NCI-H146 (cell line): ENCODE results near the gene ZNF598.
"Not testable (repeated sequence)": the region's sequence is repeated elsewhere in the genome, so short reads cannot be mapped to it uniquely, and the experiment has no call there.

Experiments
- DNase-seq: peaks from one replicate; lab custom pipeline; 2025; lab: John Stamatoyannopoulos, UW

Gene ZNF598

GRCh38 chr16:1975432-1976215 is 34.0 kb downstream of the ZNF598 start:
- no peak for DNase-seq

- DNase-seq, result no peak
These were observed 35.2 kb downstream of the ZNF598 start for GRCh38 chr16:1974157-1975070.

DNA sequence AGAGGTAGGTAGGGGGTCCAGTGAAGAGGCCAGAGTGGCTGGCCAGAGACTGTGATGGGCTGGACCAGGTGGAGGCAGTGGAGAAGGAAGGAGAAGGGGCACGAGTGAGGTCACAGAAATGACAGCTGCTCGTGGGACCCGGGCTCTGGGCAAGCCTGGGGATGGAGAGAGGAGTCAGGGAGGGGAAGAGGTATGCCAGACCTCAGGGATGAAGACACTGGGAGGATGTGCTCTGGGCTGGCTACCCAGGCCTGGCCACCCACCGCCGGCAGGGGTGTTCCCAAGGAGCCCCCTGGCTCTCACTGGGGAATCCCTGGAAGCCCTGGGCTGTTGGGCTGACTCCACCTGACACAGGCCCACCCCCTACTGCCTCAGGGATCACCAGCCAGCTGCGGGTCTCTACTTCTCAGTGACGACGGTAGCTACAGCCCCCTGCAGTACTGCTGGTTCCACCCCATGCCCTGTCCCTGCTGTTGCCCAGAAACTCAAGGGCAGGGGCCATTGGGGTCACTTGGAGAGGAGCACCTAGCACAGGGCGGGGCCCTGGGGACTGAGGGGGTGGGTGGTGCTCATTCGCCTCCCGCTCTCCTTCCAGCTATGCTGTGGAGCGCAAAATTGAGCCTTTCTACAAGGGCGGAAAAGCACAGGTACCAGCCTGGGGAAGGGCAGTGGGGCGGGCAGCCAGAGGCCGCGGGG is 36.0 kb downstream of the ZNF598 start:
- no peak for DNase-seq

DNA sequence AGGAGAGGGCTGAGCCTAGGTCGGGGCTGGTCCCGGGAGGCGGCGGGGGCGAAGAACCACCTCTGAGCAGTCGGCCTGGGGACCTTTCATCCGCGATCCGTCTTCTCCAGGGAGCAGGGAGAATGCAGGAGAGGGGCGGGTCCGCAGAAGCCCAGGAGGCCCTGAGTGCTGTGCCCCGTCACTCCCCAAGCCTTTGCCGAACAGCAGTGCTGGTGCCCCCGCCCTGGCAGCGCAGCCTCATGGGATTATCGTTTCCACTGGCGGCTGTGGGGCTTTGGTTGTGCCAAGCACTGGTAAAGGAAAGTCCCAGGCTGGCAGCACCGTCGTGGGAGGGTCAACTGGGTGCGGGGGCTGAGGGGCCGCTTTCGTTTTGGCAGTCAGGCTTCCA is 37.1 kb downstream of the ZNF598 start:
- DNase-seq, result peak; percentile 40

DNA sequence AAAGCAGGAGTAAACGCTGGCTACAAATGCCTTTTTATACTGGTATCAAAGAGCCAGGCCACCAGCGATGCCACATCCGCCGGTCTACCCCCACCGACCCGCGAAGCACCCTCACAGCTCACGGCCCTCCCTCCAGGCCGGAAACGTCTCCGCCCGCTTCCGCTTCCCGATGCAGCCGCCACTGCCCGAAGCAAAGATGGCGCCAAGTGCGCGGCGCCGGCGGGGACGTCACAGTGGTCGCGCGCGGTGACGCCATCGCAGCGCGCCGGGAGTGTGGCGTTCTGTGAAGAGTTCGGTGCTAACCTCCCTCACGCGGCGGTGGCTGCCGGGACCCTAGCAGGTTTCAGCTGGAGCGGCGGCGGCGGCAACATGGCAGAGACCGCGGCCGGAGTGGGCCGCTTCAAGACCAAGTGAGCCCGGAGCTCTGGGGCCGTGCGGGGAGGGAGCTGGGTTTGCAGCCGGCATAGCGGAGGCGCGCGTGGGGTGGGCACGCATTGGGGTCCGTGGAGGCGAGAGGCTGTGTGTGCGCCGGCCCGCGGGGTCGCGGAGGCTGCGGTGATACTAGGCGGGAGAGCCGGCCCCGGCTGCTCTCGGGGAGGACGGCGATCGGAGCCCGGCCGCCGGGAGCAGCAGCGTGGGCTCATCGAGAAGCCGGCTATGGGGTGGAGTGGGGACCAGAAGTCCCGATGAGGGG is 37.7 kb downstream of the ZNF598 start, which contains the start of gene TBL3:
Gene TBL3, plus strand, starts transcription at position 258 of the 694 bp plus-strand sequence. Its CDS starts 112 bp downstream, at position 370.
- peak; percentile 97 for DNase-seq

- DNase-seq, result no peak
These were observed 41.3 kb downstream of the ZNF598 start for GRCh38 chr16:1968146-1968953.

DNA sequence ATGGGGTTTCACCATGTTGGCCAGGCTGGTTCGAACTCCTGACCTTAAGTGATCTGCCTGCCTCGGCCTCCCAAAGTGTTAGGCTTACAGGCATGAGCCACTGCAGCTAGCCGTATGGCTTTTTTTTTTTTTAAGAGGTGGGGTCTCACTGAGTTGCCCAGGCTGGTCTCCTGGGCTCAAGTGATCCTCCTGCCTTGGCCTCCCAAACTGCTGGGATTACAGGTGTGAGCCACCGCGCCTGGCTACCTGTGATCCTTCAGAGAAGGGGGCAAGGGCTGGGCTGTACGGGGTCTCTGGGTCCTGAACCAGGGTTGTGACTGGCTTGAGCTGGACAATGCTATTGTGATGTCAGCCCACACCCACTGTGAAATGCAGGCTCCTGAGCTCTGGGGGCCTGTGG is 43.2 kb downstream of the ZNF598 start, which contains the start of gene RNF151:
Gene RNF151, plus strand, starts transcription at position 397 of the 400 bp plus-strand sequence. CDS start 26 bp downstream, outside the sequence.
- no peak for DNase-seq

- peak; percentile 42 for DNase-seq
These were observed 44.1 kb downstream of the ZNF598 start for GRCh38 chr16:1965396-1966001.

- peak; percentile 100 for DNase-seq
These were observed 44.9 kb downstream of the ZNF598 start, which contains the start of gene RPS2 for GRCh38 chr16:1964506-1965395. Gene RPS2 (minus strand): TSS chr16:1964826. CDS start chr16:1964625, 201 bp downstream.

GRCh38 chr16:1963806-1964505 is 45.7 kb downstream of the ZNF598 start:
- peak; percentile 56 for DNase-seq

DNA sequence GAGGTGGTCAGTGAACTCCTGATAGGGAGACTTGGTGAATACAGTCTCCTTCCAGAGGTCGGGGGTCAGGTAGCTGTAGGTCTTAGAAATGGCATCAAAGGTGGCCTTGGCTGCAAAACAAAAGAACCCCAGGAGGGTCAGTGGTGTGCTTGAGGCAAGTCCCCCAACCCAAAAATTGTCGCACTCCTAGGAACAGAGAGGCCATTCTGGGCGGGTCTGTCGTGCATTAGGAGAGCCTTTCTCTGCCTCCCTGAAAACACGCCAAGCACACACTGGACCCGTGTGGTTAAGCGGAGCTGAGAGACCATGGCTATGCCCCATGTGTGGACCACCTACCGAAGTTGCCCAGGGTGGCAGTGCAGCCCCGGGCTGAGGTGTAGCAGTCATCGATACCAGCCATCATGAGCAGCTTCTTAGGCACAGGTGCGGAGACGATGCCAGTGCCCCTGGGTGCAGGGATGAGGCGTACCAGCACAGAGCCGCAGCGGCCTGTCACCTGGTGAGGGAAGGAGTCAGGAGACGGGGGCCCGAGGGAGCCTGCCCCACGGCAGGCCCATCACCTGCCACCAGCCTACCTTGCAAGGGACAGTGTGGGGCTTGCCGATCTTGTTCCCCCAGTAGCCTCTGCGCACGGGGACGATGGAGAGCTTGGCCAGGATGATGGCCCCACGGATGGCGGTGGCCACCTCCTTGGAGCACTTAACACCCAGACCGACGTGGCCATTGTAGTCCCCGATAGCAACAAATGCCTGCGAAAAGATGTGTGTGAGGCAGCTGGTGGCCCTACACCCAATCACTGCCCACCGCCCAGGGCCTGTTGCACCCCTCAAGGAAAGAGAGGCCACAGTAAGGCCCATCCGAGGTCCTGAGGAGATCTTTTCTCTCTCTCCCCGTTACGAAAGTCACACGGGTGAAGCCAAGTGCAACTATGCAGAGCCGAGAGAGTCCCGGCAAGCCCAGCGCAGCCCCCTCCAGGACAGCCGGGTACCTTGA is 47.2 kb downstream of the ZNF598 start:
- DNase-seq, result not testable (repeated sequence)

GRCh38 chr16:1961651-1962067 is 48.0 kb downstream of the ZNF598 start:
- peak; percentile 38 for DNase-seq

GRCh38 chr16:1960665-1961630 is 48.7 kb downstream of the ZNF598 start:
- peak; percentile 50 for DNase-seq

DNA sequence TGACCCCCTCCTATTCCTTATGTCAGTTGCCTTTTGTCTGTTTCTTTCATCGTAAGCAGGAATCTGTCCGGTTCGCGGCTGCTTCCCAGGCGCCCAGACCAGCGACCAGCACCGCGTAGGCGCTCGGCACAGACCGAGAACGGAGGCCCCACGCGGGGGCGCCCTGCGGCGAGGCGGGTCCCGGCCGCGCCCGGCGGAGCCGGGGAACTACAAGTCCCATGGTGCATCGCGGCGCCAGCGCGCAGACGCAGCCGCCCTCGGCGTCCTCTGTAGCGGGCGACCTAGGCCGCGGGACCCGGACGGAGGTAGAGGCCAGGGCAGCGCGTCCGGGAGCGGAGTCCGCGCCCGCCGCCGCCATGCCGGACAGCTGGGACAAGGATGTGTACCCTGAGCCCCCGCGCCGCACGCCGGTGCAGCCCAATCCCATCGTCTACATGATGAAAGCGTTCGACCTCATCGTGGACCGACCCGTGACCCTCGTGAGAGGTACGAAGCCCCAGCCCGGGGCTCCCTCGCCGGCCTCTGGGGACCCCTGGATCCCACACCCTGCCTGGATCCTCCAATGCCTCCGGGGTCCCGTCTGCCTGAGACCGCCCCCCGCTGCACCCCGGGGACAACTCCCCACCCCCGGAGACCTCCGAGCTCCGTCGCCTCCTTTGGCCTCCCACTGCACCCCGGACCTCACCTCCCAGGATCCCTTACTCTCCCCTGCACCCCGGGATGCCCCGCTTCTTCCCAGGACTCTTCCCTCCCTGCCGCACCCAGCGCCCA is 50.2 kb downstream of the ZNF598 start, which contains the start of gene NDUFB10:
Gene NDUFB10, plus strand, starts transcription at position 270 of the 771 bp plus-strand sequence. Its CDS starts 87 bp downstream, at position 357.
- peak; percentile 94 for DNase-seq

GRCh38 chr16:1958715-1959268 is 50.8 kb downstream of the ZNF598 start:
- no peak for DNase-seq
